Epithelial cell of proximal tubule (primary cell): Measurements from ENCODE around the gene HIVEP3. TPM values are rescaled to one million over a fixed set of nuclear protein-coding genes. Genes with fewer than 3 reads are reported as not detected.

Experiments used
- DNase-seq: peaks from one replicate; pipeline ENCODE4 v3.0.0-alpha.2; 2011; ENCODE audit warnings: low read depth
- H3K4me3 ChIP-seq: 2 replicates; pipeline ENCODE4 v1.5.1; 2011; ENCODE audit warnings: low read depth, mild to moderate bottlenecking, low read length
- total RNA-seq: library from RNA; depleted of rRNA; stranded (reverse); fragments of >200 nt; gene quantifications from 2 replicates; pipeline ENCODE4 v1.2.3, GENCODE V29; 2015
- TF ChIP-seq, protein P1 (sequence below): conservative IDR thresholded peaks from 2 replicates; pipeline ENCODE4 v1.5.1; 2012; ENCODE audit warnings: low read depth, mild to moderate bottlenecking, low read length

Gene HIVEP3
- total RNA-seq, 1 donor from 2014 or later: 3.9 TPM

GRCh38 chr1:41637367-41637766, 281.4 kb downstream of the HIVEP3 start:
- no peak for DNase-seq
- TF ChIP-seq, protein P1, sequence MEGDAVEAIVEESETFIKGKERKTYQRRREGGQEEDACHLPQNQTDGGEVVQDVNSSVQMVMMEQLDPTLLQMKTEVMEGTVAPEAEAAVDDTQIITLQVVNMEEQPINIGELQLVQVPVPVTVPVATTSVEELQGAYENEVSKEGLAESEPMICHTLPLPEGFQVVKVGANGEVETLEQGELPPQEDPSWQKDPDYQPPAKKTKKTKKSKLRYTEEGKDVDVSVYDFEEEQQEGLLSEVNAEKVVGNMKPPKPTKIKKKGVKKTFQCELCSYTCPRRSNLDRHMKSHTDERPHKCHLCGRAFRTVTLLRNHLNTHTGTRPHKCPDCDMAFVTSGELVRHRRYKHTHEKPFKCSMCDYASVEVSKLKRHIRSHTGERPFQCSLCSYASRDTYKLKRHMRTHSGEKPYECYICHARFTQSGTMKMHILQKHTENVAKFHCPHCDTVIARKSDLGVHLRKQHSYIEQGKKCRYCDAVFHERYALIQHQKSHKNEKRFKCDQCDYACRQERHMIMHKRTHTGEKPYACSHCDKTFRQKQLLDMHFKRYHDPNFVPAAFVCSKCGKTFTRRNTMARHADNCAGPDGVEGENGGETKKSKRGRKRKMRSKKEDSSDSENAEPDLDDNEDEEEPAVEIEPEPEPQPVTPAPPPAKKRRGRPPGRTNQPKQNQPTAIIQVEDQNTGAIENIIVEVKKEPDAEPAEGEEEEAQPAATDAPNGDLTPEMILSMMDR: no peak
- no peak overlapping the region for H3K4me3 ChIP-seq

DNA sequence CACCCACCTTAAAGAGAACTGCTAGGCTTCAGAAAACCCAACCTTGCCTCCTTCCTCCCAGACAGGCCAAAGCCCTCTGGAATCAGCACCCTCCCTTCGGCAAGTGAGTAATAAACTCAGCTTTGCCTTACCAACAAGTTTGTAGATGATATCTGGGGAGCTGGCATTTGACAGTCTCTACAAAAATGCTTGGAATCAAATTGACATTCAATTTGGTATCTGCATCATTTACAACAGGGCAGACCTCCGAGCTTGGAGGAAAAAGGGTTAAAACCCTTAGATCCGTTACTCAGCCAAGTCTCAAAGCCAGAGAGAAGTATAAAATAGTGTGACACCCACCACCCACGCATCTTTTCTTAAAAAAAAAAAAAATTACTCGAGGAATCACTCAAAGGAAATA, 285.0 kb downstream of the HIVEP3 start:
- TF ChIP-seq, protein P1: no peak
- no peak overlapping the region for H3K4me3 ChIP-seq
- no peak for DNase-seq

DNA sequence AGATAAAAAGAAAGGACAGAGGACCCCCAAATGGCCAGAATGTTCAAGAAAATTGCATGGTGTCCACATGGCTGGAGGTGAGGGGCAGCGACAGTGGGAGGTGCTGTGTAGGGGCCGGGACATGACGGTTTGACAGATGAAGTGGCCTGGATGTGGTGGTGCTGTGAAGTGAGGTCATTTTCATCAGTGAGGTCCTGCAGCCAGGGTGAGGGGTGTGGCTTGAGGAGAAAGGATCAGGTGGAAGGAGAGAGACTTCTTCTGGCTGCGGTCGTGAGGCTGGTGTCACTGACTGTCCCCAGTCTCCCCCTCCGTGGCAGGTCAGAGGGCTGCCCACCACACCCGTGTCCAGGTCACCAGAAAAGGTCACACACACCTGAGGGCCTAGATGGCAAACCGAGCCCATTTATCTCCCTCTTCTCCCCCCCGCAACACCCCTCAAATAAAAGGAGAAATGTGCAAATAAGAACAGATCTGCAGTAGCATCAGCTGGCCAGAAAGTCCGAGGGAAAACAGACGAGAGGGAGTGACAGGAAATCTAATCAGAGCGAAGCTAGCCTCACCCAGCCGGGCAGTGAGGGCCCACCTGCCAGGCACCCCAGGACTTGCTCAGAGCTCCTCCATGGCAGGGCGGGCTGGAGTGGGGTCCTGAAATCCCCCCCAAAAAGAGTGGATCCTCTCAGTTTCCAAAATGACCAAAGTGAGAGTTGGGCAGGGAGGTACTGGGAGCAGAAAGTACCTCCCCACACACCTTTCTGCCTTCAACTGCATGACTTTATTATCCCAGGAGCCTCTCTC, 285.7 kb downstream of the HIVEP3 start:
- DNase-seq: no peak
- TF ChIP-seq, protein P1: no peak
- no peak overlapping the region for H3K4me3 ChIP-seq

GRCh38 chr1:41631971-41632370, 286.8 kb downstream of the HIVEP3 start:
- DNase-seq: no peak
- TF ChIP-seq, protein P1: no peak
- H3K4me3 ChIP-seq: no peak overlapping the region

DNA sequence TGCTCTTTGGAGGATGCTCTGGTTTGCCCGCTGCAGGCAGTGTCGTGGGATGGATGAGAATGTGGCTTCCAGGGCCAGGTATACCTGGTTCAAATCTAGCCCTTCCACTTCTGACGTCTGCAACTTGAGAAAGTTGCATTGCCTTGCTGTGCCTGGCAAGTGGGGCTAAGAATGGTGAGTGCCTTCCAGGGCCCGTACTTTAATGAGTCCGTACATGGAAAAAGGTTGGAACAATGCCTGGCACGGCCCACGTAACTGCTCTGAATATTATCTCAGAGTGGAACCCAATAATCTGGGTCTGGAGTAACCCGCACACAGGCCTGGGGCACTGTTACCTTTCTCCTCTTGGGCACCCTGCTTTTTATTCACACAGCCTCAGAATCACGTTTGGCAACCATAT, 287.6 kb downstream of the HIVEP3 start:
- TF ChIP-seq, protein P1: no peak

DNA sequence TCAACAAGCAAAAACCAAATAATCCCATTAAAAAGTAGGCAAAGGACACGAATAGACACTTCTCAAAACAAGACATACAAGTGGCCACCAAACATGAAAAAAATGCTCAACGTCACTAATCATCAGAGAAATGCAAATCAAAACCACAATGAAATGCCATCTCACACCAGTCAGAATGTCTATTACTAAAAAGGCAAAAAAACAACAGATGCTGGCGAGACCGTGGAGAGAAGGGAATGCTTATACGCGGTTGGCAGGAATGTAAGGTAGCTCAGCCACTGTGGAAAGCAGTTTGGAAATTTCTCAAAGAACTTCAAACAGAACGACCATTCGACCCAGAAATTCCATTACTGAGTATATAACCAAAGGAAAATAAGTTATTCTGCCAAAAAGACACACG, 289.2 kb downstream of the HIVEP3 start:
- TF ChIP-seq, protein P1: no peak
- H3K4me3 ChIP-seq: no peak overlapping the region
- peak; percentile 12 for DNase-seq

More for the DNA sequence above, 287.6 kb downstream of the HIVEP3 start:
- DNase-seq: no peak
- no peak overlapping the region for H3K4me3 ChIP-seq

- DNase-seq: no peak
- TF ChIP-seq, protein P1: no peak
- no peak overlapping the region for H3K4me3 ChIP-seq
Observed at GRCh38 chr1:41629141-41629540, 289.6 kb downstream of the HIVEP3 start.
